ENCODE results near the gene SCARF2. TPM values are rescaled to one million over a fixed set of nuclear protein-coding genes. Genes with fewer than 3 reads are reported as not detected.
"Not testable (repeated sequence)": the region's sequence is repeated elsewhere in the genome, so short reads cannot be mapped to it uniquely, and the experiment has no call there.

The SCARF2 gene
- total RNA-seq, 6 donors from 2014 or later: 10.1 to 36.7 (median 16.1) TPM

DNA sequence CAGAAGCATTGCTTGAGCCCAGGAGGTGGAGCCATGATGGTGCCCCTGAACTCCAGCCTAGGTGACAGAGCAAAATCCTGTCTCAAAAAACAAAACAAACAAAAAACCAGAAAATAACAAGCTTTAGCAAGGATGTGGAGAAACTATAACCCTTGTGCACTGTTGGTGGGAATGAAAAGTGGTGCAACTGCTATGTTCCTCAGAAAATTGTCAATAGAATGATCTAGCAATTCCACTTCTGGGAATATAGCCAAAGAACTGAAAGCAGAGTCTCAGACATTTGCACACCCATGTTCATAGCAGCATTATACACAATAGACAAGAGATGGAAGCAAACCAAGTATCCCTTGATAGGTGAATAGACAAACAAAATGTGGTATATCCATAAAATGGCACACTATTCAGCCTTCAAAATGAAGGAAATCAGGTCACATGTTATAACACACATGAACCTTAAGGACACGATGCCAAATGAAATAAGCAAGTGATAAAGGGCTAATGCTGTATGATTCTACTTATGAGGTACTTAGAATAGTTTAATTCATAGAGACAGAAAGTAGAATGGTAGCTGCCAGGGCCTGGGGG, 42.1 kb upstream of the SCARF2 start:
- ATAC-seq (ENCODE audit: low FRiP score in 2 of 2) (no peak), DNase-seq (no peak)
- TF ChIP-seq POLR2AphosphoS5 (IDR thresholded peaks at IDR 0.05): no peak
- TF ChIP-seq, protein P1, sequence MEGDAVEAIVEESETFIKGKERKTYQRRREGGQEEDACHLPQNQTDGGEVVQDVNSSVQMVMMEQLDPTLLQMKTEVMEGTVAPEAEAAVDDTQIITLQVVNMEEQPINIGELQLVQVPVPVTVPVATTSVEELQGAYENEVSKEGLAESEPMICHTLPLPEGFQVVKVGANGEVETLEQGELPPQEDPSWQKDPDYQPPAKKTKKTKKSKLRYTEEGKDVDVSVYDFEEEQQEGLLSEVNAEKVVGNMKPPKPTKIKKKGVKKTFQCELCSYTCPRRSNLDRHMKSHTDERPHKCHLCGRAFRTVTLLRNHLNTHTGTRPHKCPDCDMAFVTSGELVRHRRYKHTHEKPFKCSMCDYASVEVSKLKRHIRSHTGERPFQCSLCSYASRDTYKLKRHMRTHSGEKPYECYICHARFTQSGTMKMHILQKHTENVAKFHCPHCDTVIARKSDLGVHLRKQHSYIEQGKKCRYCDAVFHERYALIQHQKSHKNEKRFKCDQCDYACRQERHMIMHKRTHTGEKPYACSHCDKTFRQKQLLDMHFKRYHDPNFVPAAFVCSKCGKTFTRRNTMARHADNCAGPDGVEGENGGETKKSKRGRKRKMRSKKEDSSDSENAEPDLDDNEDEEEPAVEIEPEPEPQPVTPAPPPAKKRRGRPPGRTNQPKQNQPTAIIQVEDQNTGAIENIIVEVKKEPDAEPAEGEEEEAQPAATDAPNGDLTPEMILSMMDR (IDR thresholded peaks at IDR 0.05): no peak
- no peak for TF ChIP-seq EP300 (IDR thresholded peaks at IDR 0.05)
- no peak for TF ChIP-seq POLR2A (IDR thresholded peaks at IDR 0.05)
- Histone ChIP-seq H3K9me3 (no peaks in the 10 kb centered on the region), H3K4me1 (no peaks in the 10 kb centered on the region), H3K36me3 (no peaks in the 10 kb centered on the region), H3K27ac (no peak overlapping the region), H3K27me3 (no peaks in the 10 kb centered on the region), H3K4me3 (no peak overlapping the region)
- whole genome bisulfite sequencing, 2 donors: 100% methylated on average over 1 of the region's 1 CpG

DNA sequence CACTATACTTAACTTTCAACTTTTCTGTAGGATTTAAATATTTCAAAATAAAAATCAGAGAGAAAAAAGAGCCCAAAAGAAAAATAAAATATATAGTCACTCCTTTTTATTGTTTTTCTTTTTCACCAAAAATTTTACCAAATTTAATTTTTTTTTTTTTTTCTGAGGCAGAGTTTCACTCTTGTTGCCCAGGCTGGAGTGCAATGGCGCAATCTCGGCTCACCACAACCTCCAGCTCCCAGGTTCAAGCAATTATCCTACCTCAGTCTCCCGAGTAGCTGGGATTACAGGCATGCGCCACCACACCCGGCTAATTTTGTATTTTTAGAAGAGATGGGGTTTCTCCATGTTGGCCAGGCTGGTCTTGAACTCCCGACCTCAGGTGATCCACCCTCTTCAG, 40.4 kb upstream of the SCARF2 start:
- H3K27ac ChIP-seq; ATAC-seq (ENCODE audit: low FRiP score in 2 of 2); H3K4me3 ChIP-seq; H3K27me3 ChIP-seq; H3K9me3 ChIP-seq; H3K4me1 ChIP-seq; DNase-seq; H3K36me3 ChIP-seq: not testable (repeated sequence)
- 94 to 97% methylated on average over 6 of the region's 6 CpGs for WGBS, 2 donors

- H3K36me3 ChIP-seq; DNase-seq; H3K4me1 ChIP-seq; H3K27me3 ChIP-seq; H3K9me3 ChIP-seq; H3K27ac ChIP-seq; ATAC-seq (ENCODE audit: low FRiP score in 2 of 2); H3K4me3 ChIP-seq: not testable (repeated sequence)
- WGBS, 2 donors: 92 to 94% methylated on average over 12 of the region's 12 CpGs
Observed at GRCh38 chr22:20475569-20475968, 37.9 kb upstream of the SCARF2 start.

- Histone ChIP-seq H3K4me1 (no peaks in the 10 kb centered on the region), H3K27ac (no peak overlapping the region), H3K4me3 (no peak overlapping the region), H3K9me3 (no peaks in the 10 kb centered on the region), H3K36me3 (peaks cover 0 to 12% (median 4%) of the 10 kb centered on the region in 4 donors), H3K27me3 (no peaks in the 10 kb centered on the region)
- ATAC-seq (ENCODE audit: low FRiP score in 2 of 2) (no peak), DNase-seq (no peak)
- WGBS, 2 donors: 95 to 99% methylated on average over 4 of the region's 4 CpGs
- no peak for TF ChIP-seq EP300 (IDR thresholded peaks at IDR 0.05)
- no peak for TF ChIP-seq POLR2A (IDR thresholded peaks at IDR 0.05)
- TF ChIP-seq POLR2AphosphoS5 (IDR thresholded peaks at IDR 0.05): no peak
- TF ChIP-seq, protein P1 (IDR thresholded peaks at IDR 0.05): no peak
Observed at GRCh38 chr22:20475115-20475436, 37.5 kb upstream of the SCARF2 start.

DNA sequence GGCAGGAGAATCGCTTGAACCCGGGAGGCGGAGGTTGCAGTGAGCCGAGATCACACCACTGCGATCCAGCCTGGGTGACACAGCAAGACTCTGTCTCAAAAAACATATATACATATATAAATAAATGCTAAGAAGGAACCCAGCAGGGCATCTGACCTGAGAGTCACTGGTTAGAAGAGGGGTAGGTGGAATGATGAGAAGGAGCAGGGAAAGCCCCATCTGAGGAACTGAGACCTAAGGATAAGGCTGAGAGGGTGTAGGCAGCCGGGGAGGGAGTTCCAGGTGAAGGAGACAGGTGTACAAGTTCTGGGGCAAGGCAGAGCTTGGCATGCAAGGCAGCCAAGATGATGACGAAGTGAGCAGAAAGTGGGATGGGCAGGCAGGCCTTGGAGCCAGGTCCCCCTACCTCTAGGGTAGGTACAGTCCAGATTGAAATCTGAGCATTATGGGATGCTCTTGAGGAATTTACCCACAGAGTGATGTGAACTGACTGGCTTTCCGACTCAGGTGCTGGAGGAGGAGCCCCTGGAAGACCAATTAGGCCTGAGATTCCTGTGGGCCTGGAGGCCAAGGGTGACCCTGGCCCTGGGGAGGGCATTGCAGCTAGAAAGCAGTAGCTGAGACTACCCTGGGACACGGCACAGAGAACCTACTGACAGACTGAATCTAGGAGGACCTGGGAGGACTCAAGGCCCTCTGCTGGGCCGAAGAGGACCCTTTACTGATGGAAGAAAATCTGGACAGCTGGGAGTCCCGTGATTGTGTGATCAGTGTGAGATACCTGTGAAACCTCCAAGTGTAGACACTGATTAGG, 35.2 kb upstream of the SCARF2 start:
- H3K4me1 ChIP-seq: no peaks in the 10 kb centered on the region
- H3K4me3 ChIP-seq: no peak overlapping the region
- H3K27me3 ChIP-seq: no peaks in the 10 kb centered on the region
- 84 to 90% methylated on average over 10 to 11 of the region's 11 CpGs for WGBS, 2 donors
- no peaks in the 10 kb centered on the region for H3K9me3 ChIP-seq
- no peak for DNase-seq
- H3K36me3 ChIP-seq: peaks cover 0 to 14% (median 6%) of the 10 kb centered on the region in 4 donors
- TF ChIP-seq POLR2AphosphoS5 (IDR thresholded peaks at IDR 0.05) (no peak), EP300 (IDR thresholded peaks at IDR 0.05) (no peak), POLR2A (IDR thresholded peaks at IDR 0.05) (no peak)
- TF ChIP-seq, protein P1 (IDR thresholded peaks at IDR 0.05): no peak
- H3K27ac ChIP-seq: no peak overlapping the region
- no peak for ATAC-seq (ENCODE audit: low FRiP score in 2 of 2)
